CD8-positive, alpha-beta memory T cell (primary cell): Measurements from ENCODE around the gene SETD2. TPM values are rescaled to one million over a fixed set of nuclear protein-coding genes. Genes with fewer than 3 reads are reported as not detected.

Source experiments
- CTCF ChIA-PET: fragments of 350-600 bp; sonication (Branson Sonifier 250); formaldehyde crosslinking; loops from one replicate; lab custom pipeline; 2021; ENCODE audit warnings: antibody characterized with exemption; lab: Charles Lee
- POLR2A ChIA-PET: fragments of 350-600 bp; sonication (Branson Sonifier 250); formaldehyde crosslinking; loops from one replicate; lab custom pipeline; 2021; ENCODE audit warnings: antibody characterized with exemption; lab: Charles Lee
- DNase-seq, 5 donors: peaks; one replicate each; pipeline versions ENCODE4 v3.0.0 to v3.0.0-alpha.2; 2020 to 2022; ENCODE audit warnings: mixed read lengths in 1 of 5
- H3K27ac ChIP-seq: one replicate; pipeline ENCODE4 v1.7.0; 2013; ENCODE audit warnings: low read depth, mild to moderate bottlenecking, low read length, moderate library complexity
- H3K27me3 ChIP-seq: 2 replicates; pipeline ENCODE4 v1.7.0; 2013; ENCODE audit warnings: low read length, mild to moderate bottlenecking; ENCODE audit not compliant: insufficient read depth, poor library complexity, severe bottlenecking
- H3K36me3 ChIP-seq: 2 replicates; pipeline ENCODE4 v1.7.0; 2013; ENCODE audit warnings: mild to moderate bottlenecking, low read length, moderate library complexity; ENCODE audit not compliant: insufficient read depth
- H3K4me1 ChIP-seq: 2 replicates; pipeline ENCODE4 v1.7.0; 2013; ENCODE audit warnings: mild to moderate bottlenecking, low read length, moderate library complexity; ENCODE audit not compliant: insufficient read depth
- H3K4me3 ChIP-seq: 2 replicates; pipeline ENCODE4 v1.7.0; 2013; ENCODE audit warnings: mild to moderate bottlenecking, low read length
- H3K9me3 ChIP-seq: 2 replicates; pipeline ENCODE4 v1.7.0; 2013; ENCODE audit warnings: mild to moderate bottlenecking, low read length
- H3K27ac Mint-ChIP-seq, 8 donors: one replicate each; pipeline ENCODE4 v1.8.0; 2020 to 2021; ENCODE audit warnings: mixed read lengths in 8 of 8, mild to moderate bottlenecking in 6 of 8, inconsistent platforms in 3 of 8, moderate library complexity in 3 of 8
- H3K27me3 Mint-ChIP-seq, 2 donors: one replicate each; pipeline ENCODE4 v1.8.0; 2020 to 2021; ENCODE audit warnings: mixed read lengths in 2 of 2, mild to moderate bottlenecking in 1 of 2, moderate library complexity in 1 of 2
- H3K36me3 Mint-ChIP-seq, 3 donors: one replicate each; pipeline ENCODE4 v1.8.0; 2020 to 2021; ENCODE audit warnings: mixed read lengths in 3 of 3, inconsistent platforms in 1 of 3, mild to moderate bottlenecking in 1 of 3
- H3K4me1 Mint-ChIP-seq, 3 donors: one replicate each; pipeline ENCODE4 v1.8.0; 2020 to 2021; ENCODE audit warnings: mixed read lengths in 3 of 3, inconsistent platforms in 1 of 3, mild to moderate bottlenecking in 1 of 3
- H3K4me3 Mint-ChIP-seq, 7 donors: one replicate each; pipeline ENCODE4 v1.8.0; 2020 to 2021; ENCODE audit warnings: mixed read lengths in 7 of 7, mild to moderate bottlenecking in 6 of 7, moderate library complexity in 4 of 7, inconsistent platforms in 2 of 7
- H3K9me3 Mint-ChIP-seq, 5 donors: one replicate each; pipeline ENCODE4 v1.8.0; 2020 to 2022; ENCODE audit warnings: mixed read lengths in 5 of 5, mild to moderate bottlenecking in 3 of 5, moderate library complexity in 2 of 5, inconsistent platforms in 1 of 5
- polyA plus RNA-seq: library from polyadenylated mRNA; unstranded; fragments of 300-500 nt; fragmentation: Illumina TruSeq; gene quantifications from one replicate; pipeline ENCODE4 v1.2.3, GENCODE V29; 2021
- total RNA-seq, 2 experiments: library from RNA; stranded (reverse); gene quantifications; one replicate each; pipeline ENCODE4 v1.2.3, GENCODE V29; 2021

Gene SETD2
- total and polyA plus RNA-seq, 3 experiments from 2014 or later, result 30.2 to 32.8 (median 32.4) TPM

- peak overlapping the region; percentile 63 to 100 (median 70) for H3K4me3 Mint-ChIP-seq
- peaks cover 0 to 2% of the 10 kb centered on the region in 2 donors for H3K27me3 Mint-ChIP-seq
- peak overlapping the region; percentile 52 for H3K27ac ChIP-seq
- H3K4me3 ChIP-seq, result no peak overlapping the region
- no peaks in the 10 kb centered on the region for H3K27me3 ChIP-seq
- peaks cover 0 to 29% (median 4%) of the 10 kb centered on the region in 3 donors for H3K36me3 Mint-ChIP-seq
- H3K27ac Mint-ChIP-seq, result peak overlapping the region; percentile 74 to 96 (median 88)
- H3K36me3 ChIP-seq, result no peaks in the 10 kb centered on the region
- no peaks in the 10 kb centered on the region for H3K9me3 Mint-ChIP-seq
- CTCF ChIA-PET, result interaction anchor here (1.1 to 2.0 kb wide), 2 partner anchors 10 to 21 kb away, joined by 3 to 6 read pairs; no protein-coding TSS in a partner anchor
- peaks cover 71% of the 10 kb centered on the region for H3K4me1 ChIP-seq
- POLR2A ChIA-PET, result interaction anchor here (1.3 kb wide), 1 partner anchor 24 kb away, joined by 6 read pairs; no protein-coding TSS in a partner anchor
- peaks cover 60 to 77% (median 67%) of the 10 kb centered on the region in 3 donors for H3K4me1 Mint-ChIP-seq
- DNase-seq, result no peak
- H3K9me3 ChIP-seq, result no peaks in the 10 kb centered on the region
Measured at GRCh38 chr3:46977811-46978195, 186.1 kb downstream of the SETD2 start.

GRCh38 chr3:46976326-46977190 is 187.4 kb downstream of the SETD2 start, which contains the start of gene CCDC12:
TSS of gene CCDC12 (minus strand) at chr3:46976745. CDS start at chr3:46976732, 13 bp downstream.
- Mint-ChIP-seq H3K27me3 (peaks cover 0 to 2% of the 10 kb centered on the region in 2 donors), H3K9me3 (no peaks in the 10 kb centered on the region), H3K36me3 (peaks cover 0 to 33% (median 4%) of the 10 kb centered on the region in 3 donors), H3K4me3 (peak within 1 kb of the TSS; percentile 92 to 100 (median 99)), H3K4me1 (peaks cover 62 to 78% (median 69%) of the 10 kb centered on the region in 3 donors), H3K27ac (peak within 1 kb of the TSS; percentile 95 to 100 (median 98))
- Histone ChIP-seq H3K9me3 (no peaks in the 10 kb centered on the region), H3K36me3 (no peaks in the 10 kb centered on the region), H3K4me3 (peak within 1 kb of the TSS; percentile 99), H3K27me3 (no peaks in the 10 kb centered on the region), H3K4me1 (peaks cover 71% of the 10 kb centered on the region), H3K27ac (peak within 1 kb of the TSS; percentile 89)
- POLR2A ChIA-PET, result interaction anchor here (0.5 to 1.7 kb wide), 11 partner anchors 11 to 1280 kb away, joined by 3 to 9 read pairs (median 4); partner anchors contain the start of gene SETD2
- DNase-seq, result peak; percentile 88 to 97 (median 97)
- CTCF ChIA-PET, result interaction anchor here (1.1 to 2.0 kb wide), 4 partner anchors 11 to 28 kb away, joined by 3 to 6 read pairs (median 4); no protein-coding TSS in a partner anchor

GRCh38 chr3:46974421-46975171 is 189.3 kb downstream of the SETD2 start:
- H3K9me3 Mint-ChIP-seq, result no peaks in the 10 kb centered on the region
- H3K27me3 Mint-ChIP-seq, result peaks cover 0 to 2% of the 10 kb centered on the region in 2 donors
- H3K4me1 Mint-ChIP-seq, result peaks cover 70 to 86% (median 78%) of the 10 kb centered on the region in 3 donors
- no peak for DNase-seq
- no peaks in the 10 kb centered on the region for H3K9me3 ChIP-seq
- peaks cover 75% of the 10 kb centered on the region for H3K4me1 ChIP-seq
- no peaks in the 10 kb centered on the region for H3K36me3 ChIP-seq
- ChIA-PET POLR2A (interaction anchor here (1.2 kb wide), 1 partner anchor 16 kb away, joined by 3 read pairs; no protein-coding TSS in a partner anchor), CTCF (interaction anchor here (1.4 kb wide), 1 partner anchor 16 kb away, joined by 3 read pairs; no protein-coding TSS in a partner anchor)
- H3K27me3 ChIP-seq, result no peaks in the 10 kb centered on the region
- H3K4me3 ChIP-seq, result no peak overlapping the region
- peak overlapping the region; percentile 63 to 88 (median 82) for H3K27ac Mint-ChIP-seq
- no peak overlapping the region for H3K27ac ChIP-seq
- H3K36me3 Mint-ChIP-seq, result peaks cover 0 to 50% (median 6%) of the 10 kb centered on the region in 3 donors
- H3K4me3 Mint-ChIP-seq, result peak overlapping the region; percentile 71 to 100 (median 92)

- Mint-ChIP-seq H3K36me3 (peaks cover 0 to 64% (median 6%) of the 10 kb centered on the region in 3 donors), H3K4me3 (peak overlapping the region; percentile 13 to 78 (median 71)), H3K27ac (peak overlapping the region in 7 of 8 donors; percentile 62 to 94 (median 84)), H3K27me3 (peaks cover 0 to 2% of the 10 kb centered on the region in 2 donors), H3K4me1 (peaks cover 78 to 89% (median 84%) of the 10 kb centered on the region in 3 donors), H3K9me3 (no peaks in the 10 kb centered on the region)
- Histone ChIP-seq H3K27ac (no peak overlapping the region), H3K4me3 (no peak overlapping the region), H3K9me3 (no peaks in the 10 kb centered on the region), H3K4me1 (peaks cover 79% of the 10 kb centered on the region), H3K36me3 (no peaks in the 10 kb centered on the region), H3K27me3 (no peaks in the 10 kb centered on the region)
- POLR2A ChIA-PET, result interaction anchor here (0.7 kb wide), 2 partner anchors 12 to 21 kb away, joined by 3 to 5 read pairs; no protein-coding TSS in a partner anchor
- peak in 1 of 5 donors; percentile 29 for DNase-seq
- CTCF ChIA-PET, result no interaction called here
Measured at GRCh38 chr3:46972396-46972795, 191.5 kb downstream of the SETD2 start.

GRCh38 chr3:46971742-46972141 is 192.2 kb downstream of the SETD2 start:
- no peak for DNase-seq
- Mint-ChIP-seq H3K27me3 (peaks cover 0 to 2% of the 10 kb centered on the region in 2 donors), H3K27ac (peak overlapping the region; percentile 76 to 94 (median 84)), H3K36me3 (peaks cover 0 to 67% (median 6%) of the 10 kb centered on the region in 3 donors), H3K9me3 (no peaks in the 10 kb centered on the region), H3K4me3 (peak overlapping the region; percentile 49 to 78 (median 70)), H3K4me1 (peaks cover 82 to 90% (median 86%) of the 10 kb centered on the region in 3 donors)
- H3K36me3 ChIP-seq, result no peaks in the 10 kb centered on the region
- no peak overlapping the region for H3K4me3 ChIP-seq
- POLR2A ChIA-PET, result no interaction called here
- CTCF ChIA-PET, result no interaction called here
- peaks cover 79% of the 10 kb centered on the region for H3K4me1 ChIP-seq
- H3K27me3 ChIP-seq, result no peaks in the 10 kb centered on the region
- no peaks in the 10 kb centered on the region for H3K9me3 ChIP-seq
- no peak overlapping the region for H3K27ac ChIP-seq

- Histone ChIP-seq H3K4me1 (peaks cover 81% of the 10 kb centered on the region), H3K9me3 (no peaks in the 10 kb centered on the region), H3K27me3 (no peaks in the 10 kb centered on the region), H3K4me3 (no peak overlapping the region), H3K27ac (no peak overlapping the region), H3K36me3 (no peaks in the 10 kb centered on the region)
- Mint-ChIP-seq H3K36me3 (peaks cover 0 to 64% (median 6%) of the 10 kb centered on the region in 3 donors), H3K4me1 (peaks cover 82 to 90% (median 86%) of the 10 kb centered on the region in 3 donors), H3K27ac (peak overlapping the region in 7 of 8 donors; percentile 70 to 86 (median 82)), H3K4me3 (peak overlapping the region; percentile 47 to 78 (median 66)), H3K27me3 (no peaks in the 10 kb centered on the region), H3K9me3 (no peaks in the 10 kb centered on the region)
- ChIA-PET POLR2A (no interaction called here), CTCF (interaction anchor here (2.3 kb wide), 1 partner anchor 17 kb away, joined by 6 read pairs; no protein-coding TSS in a partner anchor)
- no peak for DNase-seq
Measured at GRCh38 chr3:46971151-46971550, 192.8 kb downstream of the SETD2 start.

GRCh38 chr3:46970391-46971091 is 193.4 kb downstream of the SETD2 start:
- ChIA-PET CTCF (interaction anchor here (1.1 to 2.3 kb wide), 2 partner anchors 12 to 17 kb away, joined by 4 to 6 read pairs; no protein-coding TSS in a partner anchor), POLR2A (no interaction called here)
- Mint-ChIP-seq H3K27me3 (no peaks in the 10 kb centered on the region), H3K36me3 (peaks cover 0 to 67% (median 6%) of the 10 kb centered on the region in 3 donors), H3K4me3 (peak overlapping the region in 5 of 7 donors; percentile 20 to 73 (median 47)), H3K27ac (peak overlapping the region in 7 of 8 donors; percentile 51 to 86 (median 81)), H3K4me1 (peaks cover 86 to 93% (median 89%) of the 10 kb centered on the region in 3 donors), H3K9me3 (no peaks in the 10 kb centered on the region)
- H3K9me3 ChIP-seq, result no peaks in the 10 kb centered on the region
- H3K4me1 ChIP-seq, result peaks cover 86% of the 10 kb centered on the region
- H3K27me3 ChIP-seq, result no peaks in the 10 kb centered on the region
- H3K4me3 ChIP-seq, result no peak overlapping the region
- no peak for DNase-seq
- H3K27ac ChIP-seq, result no peak overlapping the region
- peaks cover 4% of the 10 kb centered on the region for H3K36me3 ChIP-seq
